Femur (tissue), 1 donor: ENCODE data around the gene SPPL3.
A peak's percentile ranks its signal among the peaks of the same experiment; 100 is the strongest.
"Not testable (repeated sequence)": the region's sequence is repeated elsewhere in the genome, so short reads cannot be mapped to it uniquely, and the experiment has no call there.

ENCODE experiments used
- DNase-seq: peaks from one replicate; pipeline ENCODE4 v3.0.0-alpha.2; 2017

The SPPL3 gene

DNA sequence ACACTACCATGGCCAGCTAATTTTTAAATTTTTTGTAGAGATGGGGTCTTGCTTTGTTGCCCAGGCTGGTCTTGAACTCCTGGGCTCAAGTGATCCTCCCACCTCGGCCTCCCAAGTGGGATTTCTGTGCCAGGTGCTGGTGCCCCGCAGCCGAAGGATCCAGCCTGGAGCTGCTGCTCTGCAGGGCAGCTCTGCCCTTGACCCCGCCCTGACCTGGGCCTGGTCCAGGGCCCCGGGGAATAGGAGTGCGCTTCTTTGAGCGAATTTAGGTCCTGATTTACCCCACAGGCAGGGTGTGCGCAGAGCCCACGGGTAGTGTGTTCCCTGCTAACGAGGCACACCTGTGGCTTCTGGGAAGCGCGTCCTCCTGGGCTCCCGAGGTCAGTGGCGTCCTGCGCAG lies 163.3 kb downstream of the SPPL3 start:
- DNase-seq = no peak

DNA sequence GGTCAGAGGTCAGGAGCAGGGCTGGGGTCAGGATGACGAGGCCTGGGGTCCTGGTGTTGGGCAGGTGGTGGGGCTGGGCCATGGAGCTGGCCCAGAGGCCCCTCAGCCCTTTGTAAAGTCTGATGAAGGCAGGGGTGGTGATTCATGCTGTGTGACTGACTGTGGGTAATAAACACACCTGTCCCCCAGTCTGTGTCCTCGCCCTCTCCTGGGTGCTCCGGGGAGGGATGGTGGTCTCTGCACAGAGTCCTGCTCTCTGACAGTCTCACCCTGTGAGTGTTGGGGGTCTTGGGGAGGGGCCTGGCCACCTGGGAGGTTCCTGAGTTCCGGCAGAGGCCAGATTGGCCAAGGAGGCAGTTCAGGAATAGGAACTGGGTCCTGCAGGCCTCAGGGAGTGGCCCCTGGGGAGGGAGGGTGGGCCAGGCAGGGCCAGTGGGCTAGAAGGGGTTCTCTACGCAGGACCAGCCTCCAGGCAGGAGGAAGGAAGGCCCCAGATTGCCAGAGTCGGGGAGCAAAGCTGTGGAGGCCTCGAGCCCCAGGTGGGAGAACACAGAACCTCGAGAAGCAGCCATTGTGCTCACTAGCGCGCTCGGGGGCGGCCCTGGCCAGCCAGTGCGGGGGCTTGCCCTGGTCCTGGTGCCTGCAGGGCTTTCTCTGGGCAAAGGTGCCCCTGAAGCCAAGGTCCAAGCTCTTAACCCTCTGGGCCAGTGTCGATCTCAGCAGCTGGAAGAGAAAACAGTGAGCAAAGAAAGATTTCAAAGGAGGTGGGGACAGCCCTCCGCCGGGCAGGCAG lies 164.1 kb downstream of the SPPL3 start:
- DNase-seq = no peak

DNA sequence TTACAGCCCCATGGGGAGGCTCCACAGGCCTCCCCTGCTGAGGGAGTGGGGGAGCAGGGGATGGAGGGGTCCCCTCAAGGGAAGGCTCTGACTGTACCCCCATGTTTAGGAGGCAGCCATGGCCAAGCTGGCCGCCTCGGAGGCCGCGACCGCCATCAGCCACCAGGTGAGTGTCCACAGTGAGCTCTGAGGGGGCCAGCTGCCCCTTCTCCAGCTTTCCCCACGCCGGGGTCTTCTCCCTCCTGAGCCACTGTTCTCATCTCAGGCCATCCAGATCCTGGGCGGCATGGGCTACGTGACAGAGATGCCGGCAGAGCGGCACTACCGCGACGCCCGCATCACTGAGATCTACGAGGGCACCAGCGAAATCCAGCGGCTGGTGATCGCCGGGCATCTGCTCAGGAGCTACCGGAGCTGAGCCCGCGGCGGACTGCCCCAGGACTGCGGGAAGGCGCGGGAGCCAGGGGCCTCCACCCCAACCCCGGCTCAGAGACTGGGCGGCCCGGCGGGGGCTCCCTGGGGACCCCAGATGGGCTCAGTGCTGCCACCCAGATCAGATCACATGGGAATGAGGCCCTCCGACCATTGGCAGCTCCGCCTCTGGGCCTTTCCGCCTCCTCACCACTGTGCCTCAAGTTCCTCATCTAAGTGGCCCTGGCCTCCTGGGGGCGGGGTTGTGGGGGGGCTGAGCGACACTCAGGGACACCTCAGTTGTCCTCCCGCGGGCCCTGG lies 165.0 kb downstream of the SPPL3 start:
- no peak for DNase-seq

DNA sequence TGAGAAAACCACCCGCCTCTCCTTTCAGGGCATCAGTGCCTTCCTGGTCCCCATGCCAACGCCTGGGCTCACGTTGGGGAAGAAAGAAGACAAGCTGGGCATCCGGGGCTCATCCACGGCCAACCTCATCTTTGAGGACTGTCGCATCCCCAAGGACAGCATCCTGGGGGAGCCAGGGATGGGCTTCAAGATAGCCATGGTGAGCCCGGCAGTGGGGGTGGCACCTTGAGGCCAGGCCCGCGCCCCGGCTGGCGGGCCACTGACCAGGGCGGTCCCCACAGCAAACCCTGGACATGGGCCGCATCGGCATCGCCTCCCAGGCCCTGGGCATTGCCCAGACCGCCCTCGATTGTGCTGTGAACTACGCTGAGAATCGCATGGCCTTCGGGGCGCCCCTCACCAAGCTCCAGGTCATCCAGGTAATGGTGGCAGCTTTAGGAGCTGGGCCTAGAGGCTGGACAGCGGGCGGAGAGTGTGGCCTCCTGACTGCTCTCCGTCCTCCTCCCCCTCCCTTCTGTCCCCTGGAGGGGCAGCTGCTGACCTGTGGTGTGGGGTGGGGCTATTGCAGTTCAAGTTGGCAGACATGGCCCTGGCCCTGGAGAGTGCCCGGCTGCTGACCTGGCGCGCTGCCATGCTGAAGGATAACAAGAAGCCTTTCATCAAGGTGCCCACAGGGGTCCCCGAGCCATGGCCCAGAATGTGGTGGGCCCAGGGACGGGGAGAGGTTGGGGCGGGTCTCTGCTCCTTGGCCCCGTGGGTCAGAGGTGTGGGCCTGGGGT lies 165.7 kb downstream of the SPPL3 start:
- no peak for DNase-seq

DNA sequence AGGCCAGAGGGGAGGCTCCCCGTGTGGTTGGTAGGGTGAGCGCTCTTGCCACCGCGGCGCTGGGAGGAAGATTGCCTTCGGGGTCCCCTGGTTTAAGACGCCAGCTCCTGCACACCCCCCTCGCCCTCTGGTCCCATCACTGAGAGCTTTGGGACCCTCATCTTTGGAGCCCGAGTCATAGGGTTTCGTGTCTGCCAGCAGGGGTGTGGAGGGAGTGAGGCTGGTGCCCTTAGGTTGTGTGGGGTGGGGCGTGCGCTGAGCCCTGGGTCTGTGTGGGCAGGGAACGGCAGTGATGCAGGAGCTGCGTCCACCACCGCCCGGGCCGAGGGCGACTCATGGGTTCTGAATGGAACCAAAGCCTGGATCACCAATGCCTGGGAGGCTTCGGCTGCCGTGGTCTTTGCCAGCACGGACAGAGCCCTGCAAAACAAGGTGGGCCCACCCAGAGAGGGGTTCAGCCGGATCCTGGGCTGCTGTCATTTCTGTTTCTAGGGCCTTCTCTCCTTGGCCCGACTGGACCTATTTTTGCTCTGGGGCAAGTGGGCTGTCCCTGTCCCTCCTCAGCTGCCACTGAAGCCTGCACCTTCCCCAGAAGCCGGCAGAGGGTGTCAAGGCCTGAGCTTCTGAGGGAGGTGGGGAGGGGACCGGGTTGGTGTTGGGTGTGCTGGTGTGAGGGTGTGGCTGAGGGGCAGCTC lies 166.5 kb downstream of the SPPL3 start:
- DNase-seq = no peak

DNA sequence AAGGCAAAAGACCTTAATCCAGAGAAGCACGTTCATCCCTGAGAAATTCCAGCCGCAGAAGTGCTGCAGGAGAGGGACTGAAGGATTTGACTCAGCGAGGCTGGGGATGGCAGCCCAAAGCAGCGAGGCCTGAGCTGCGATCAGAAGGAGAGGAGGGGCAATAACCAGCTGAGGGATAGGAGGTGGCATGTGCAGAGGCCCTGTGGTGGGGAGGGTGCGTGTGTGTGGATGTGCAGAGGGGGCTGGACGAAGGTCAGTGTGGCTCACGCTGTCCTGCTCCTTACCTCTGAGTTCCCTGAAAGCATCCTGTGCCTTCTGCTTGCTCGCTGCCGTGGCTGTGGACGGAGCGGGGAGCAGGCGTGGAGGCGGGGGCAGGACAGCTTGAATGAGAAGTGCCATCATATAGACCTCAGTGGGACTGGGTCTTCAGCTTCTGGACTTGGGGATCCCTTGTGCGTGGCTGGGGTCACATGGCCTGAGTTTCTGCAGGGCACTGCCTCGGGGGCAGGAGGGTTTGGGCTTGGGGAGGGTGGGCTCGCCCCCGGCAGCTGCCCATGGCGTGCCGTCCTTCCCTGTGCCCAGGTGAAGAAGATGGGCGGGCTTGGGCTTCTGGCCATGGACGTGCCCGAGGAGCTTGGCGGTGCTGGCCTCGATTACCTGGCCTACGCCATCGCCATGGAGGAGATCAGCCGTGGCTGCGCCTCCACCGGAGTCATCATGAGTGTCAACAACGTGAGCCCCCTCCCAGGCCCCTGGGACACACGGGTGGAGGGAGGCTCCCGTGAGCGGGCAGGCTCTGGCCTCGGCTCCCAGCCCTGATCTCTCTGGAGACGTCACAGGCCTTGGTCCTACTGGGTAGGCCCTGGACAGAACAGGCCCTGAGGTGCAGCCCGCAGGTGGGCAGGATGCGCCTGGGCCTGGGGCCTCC lies 167.5 kb downstream of the SPPL3 start:
- no peak for DNase-seq

DNA sequence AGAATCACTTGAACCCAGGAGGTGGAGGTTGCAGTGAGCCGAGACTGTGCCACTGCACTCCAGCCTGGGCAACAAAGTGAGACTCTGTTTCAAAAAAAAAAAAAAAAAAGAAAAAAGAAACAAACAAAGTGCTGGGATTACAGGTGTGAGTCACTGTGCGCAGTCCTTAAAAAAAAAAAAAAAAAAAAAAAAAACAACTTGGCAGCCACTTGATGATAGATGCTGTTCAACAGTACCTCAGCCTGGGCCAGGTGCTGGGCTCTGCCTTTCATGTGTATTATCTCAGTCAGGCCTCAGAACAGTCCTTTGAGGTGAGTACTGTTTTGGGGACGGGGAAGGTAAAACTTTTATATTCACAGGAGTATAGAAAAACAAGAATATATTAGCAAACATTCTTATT lies 169.0 kb downstream of the SPPL3 start:
- DNase-seq = no peak

DNA sequence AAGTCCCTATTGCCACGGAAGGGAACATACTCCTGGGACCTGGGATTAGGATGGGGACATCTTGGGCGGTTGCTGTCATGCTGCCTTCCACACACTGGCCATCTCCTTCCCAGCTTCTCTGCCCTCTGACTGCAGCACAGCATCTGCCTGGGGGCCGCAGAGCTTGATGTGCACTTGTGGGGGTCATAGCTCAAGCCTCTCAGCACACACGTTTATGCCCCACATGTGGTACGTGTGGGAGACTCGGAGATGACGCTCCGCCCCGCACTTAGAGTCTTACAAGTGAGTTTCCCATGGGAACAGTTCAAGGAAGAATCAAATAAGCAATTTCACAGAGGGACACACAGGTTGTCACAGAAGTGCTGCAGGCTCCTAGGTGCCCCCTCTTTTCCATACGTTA lies 169.9 kb downstream of the SPPL3 start:
- DNase-seq = no peak

DNA sequence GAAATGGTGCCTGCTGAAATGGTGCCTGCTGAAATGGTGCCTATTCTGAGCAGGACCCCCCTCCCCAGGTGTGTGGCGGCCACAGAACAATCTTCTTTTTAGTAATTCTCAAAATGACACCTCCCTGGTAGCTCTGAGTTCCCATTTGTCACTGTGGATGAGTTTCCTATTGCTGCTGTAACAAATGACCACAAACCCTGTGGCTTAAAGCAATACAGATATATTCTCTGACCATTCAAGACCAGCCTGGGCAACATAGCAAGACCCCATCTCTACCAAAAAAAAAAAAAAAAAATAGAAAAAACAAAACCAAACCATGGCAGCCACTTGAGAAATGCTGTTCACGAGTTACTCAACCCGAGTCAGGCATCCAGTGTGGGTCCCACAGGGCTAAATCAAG lies 170.6 kb downstream of the SPPL3 start:
- DNase-seq = no peak

DNA sequence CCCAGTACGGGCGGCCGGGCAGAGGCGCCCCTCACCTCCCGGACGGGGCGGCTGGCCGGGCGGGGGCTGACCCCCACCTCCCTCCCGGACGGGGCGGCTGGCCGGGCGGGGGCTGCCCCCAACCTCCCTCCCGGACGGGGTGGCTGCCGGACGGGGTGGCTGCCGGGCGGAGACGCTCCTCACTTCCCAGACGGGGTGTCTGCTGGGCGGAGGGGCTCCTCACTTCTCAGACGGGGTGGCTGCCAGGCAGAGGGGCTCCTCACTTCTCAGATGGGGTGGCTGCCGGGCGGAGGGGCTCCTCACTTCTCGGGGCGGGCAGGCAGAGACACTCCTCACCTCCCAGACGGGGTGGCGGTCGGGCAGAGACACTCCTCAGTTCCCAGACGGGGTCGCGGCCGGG lies 172.0 kb downstream of the SPPL3 start:
- not testable (repeated sequence) for DNase-seq

DNA sequence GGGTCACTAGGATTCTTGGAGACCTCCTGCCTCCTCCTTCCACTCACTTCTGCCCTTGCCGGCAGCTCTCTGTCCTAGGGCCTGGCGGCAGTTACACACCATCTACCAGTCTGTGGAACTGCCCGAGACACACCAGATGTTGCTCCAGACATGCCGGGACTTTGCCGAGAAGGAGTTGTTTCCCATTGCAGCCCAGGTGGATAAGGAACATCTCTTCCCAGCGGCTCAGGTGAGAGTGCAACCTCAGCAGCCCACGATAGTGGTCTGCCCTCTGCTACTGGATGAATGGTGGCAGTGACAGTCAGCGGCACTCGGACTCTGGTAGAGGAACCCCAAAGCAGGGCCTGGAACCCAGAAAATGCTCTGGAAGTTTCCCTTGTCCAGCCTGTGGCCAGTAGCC lies 177.2 kb downstream of the SPPL3 start:
- no peak for DNase-seq

DNA sequence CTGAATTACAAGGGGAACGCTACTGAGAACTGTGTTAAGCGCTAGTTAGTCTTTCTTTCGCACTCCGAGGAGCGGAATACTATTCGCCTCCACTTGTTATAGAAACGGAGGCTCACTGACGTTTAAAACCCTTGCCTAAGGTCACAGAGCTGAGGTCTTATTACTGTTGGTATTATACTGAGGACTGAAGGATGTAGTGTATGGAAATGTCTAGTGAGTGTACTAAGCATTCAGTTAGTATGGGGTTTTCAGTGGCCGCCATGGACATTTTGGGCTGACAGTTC lies 177.7 kb downstream of the SPPL3 start:
- no peak for DNase-seq

DNA sequence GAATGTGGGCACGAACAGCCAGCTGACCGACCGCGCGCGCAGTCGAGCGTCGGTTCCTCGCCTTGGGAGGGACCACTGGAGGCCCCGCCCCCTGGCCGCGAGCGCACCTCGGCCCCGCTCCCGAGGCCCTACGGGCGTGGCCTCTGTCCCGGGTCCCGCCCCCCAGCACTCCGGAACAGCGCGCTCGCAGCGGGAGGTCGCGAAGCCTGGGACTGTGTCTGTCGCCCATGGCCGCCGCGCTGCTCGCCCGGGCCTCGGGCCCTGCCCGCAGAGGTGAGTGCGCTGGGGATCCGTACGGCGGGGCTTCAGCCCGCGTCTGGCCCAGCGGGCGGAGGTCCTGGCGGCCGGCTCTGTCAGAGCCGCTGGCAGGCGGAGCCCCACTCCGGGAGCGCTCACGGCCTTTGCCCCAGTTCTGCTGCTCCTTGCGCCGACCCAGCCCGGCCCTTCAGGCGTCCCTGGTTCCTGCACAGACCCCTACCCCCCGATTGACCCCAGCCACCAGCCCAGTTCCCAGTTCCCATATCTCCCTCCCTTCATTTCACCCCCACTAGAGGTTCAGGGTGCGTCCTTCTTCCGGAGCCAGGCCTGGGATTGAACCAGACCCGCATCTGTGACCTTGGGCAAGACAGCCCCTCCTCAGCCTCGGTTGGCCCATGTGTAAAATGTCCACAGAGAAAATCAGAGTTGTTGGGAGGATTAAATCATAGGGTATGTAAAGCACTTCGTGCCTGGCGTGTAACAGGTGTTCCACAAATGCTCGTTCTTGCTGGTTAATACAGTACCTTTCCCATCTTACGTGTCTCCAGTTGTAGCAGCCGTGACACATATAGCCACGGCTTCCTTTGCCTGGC lies 178.3 kb downstream of the SPPL3 start, which contains the start of gene ACADS:
ACADS (plus strand) TSS at position 168 of the 851 bp plus-strand sequence; CDS start at position 228, 60 bp downstream.
- peak; percentile 91 for DNase-seq

DNA sequence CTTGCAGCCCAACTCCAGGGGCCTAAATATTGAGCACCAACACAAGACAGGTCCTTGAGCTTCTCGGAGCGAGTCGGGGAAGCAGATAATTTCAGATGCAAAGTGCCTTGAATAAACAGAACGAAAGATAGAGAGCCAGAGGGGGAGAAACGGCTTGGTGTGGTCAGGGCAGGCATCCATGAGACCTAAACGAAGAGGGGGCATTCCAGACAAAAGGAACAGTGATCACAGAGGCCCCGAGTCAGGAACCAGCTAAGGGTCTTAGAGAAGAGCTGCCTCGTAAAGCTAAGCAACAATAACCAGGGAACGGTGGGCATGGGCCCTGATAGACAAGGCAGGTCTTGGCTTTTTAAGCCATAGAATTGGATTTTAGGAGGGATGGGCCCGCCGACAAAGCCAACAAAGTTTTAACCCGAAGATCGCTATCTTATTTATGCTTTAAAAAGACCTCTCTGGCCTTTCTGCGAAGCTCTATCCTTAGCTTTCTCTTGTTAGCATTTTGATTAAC lies 179.0 kb downstream of the SPPL3 start:
- no peak for DNase-seq

DNA sequence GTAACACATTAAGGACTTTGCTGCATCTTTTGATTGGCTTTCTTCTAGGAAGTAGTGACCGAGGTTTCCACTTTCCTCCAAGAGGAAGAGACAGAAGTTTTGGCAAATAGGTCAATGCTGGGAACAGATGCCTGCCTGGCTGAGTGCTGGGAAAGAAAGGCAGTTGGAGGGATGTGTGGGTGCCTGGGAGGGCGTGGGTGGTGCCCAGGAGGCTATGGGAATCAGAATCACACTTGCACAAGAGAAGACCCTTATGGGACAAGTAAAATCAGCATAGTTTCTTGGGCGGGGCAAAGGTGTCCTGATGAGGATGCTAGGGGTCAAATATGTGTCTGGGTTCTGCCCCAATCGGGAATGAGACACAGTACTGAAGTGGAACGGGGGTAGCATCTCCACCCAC lies 179.4 kb downstream of the SPPL3 start:
- no peak for DNase-seq

DNA sequence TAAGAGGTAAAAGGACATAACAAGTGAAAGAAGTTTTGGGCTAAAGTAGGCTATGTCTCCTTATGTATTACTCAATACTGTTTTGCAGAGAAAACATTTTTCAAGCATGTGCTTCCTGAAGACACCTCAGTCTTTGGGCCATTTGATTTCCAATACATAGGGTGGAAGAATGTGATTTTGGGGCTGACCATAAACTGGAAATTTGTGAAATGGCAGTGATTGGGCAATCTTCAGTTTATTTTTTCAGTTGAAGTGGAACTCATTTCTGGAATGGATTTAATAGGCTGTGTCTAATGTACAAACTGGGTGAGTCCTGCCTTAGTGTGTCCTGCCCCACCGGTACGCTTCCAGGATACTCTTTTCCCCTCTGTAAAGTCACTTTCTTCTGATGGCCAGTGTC lies 181.4 kb downstream of the SPPL3 start:
- no peak for DNase-seq

DNA sequence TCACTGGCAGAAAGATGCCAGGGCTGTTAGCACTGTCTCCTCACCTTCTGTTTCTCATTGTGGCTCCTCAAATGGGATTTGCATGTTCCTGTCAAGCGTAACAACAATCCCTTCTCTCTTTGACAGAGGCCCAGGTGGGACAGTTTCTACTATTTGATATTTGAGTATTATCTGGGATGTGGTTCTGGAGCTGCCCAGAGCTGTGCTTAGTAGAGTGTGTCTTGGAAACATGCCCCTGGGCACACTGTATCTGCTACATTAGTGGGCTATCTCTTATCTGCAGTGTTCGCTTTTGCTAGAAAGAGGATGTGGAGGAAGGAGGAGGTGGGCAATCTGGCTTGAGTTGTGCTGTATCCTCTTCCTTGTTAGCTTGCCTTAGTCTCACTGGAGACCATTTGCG lies 182.3 kb downstream of the SPPL3 start:
- DNase-seq = no peak

DNA sequence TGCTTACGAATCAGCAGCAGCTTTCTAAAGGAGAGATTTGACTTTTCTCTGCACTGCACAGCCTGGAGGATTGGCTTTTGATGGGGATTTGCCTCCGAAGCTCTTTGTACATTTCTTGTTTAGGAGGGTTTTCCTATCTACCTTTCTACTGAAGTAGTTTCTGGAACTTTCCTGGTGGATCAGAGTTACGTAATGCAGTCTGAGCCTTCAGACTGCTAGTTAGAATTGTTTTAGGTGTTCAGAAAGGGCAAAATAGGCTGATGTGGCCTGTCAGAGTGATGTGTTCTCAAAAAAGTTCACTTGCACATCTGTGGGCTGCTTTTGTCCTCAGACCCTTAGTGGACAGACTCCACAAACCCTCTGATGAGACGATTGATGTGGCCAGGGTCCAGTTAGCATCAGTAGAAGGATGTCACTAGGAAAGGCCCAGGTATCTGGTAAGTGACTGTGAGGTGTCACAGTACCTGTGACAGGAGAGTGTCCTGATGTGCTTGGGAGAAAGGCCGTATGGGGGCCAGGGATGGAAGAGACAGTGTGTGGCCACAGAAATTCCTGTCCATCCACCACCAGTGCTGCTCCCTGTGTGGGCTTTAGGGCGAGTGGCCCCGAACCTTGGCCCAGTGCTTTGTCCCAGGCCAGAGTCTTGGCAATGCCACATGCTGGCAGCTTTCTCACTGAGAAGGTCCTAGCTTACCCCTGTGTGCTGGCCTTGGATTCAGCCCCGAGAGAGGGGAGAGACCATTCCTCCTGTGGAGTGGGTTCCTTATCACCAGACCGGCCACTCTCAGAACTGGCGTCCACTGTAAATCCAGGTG lies 183.0 kb downstream of the SPPL3 start:
- DNase-seq = no peak

DNA sequence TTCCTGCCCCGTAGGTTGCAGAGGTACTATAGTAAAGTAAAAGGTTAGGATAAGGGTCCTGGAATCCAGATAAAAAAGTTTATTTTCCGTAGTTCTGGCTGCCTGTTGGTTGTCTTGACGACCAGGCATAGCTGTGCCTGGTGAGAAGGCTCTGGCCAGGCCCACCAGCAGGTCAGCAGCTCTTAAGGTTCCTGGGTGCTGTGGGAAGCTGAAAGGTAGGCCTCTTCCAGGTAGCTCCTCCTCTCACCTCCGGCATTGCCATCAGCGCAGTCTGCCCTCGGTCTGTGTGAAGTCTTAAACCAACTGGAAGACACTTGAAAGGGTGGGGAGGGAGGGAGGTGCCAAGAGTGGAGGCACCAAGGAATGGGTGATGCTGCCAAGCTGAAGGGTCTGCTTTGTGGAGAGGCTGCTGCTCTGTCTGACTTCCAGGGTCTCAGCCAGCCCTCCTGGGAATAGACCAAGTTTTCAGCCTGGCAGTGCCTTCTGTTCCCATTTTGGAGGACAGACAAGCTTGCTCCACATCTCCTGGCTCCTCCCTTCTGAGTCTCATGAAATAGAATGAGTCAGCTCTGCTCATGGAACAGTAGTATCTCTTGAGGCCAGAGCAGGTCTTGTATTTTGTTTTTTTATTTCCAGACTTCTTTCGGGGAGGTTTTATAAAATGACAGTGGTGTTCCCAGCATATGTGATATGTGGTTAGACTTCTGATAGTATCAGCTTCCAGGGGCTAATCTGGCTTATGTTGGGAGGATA lies 183.7 kb downstream of the SPPL3 start:
- DNase-seq = no peak
